NCI-H2196 (cell line): ENCODE results near the gene ADM5.

Experiments
- DNase-seq: peaks from one replicate; lab custom pipeline; 2025; ENCODE audit not compliant: unreplicated experiment; lab: John Stamatoyannopoulos, UW

The ADM5 gene

GRCh38 chr19:49679771-49680413 is 9.5 kb upstream of the ADM5 start:
- no peak for DNase-seq

- DNase-seq, result peak; percentile 90
Observed at GRCh38 chr19:49680421-49681351, 8.7 kb upstream of the ADM5 start.

GRCh38 chr19:49681830-49682229 is 7.6 kb upstream of the ADM5 start:
- DNase-seq, result no peak

- no peak for DNase-seq
Observed at GRCh38 chr19:49682274-49682673, 7.1 kb upstream of the ADM5 start.

- no peak for DNase-seq
Observed at GRCh38 chr19:49683814-49684250, 5.6 kb upstream of the ADM5 start.

GRCh38 chr19:49684251-49684982 is 5.0 kb upstream of the ADM5 start:
- no peak for DNase-seq

GRCh38 chr19:49684983-49685553 is 4.3 kb upstream of the ADM5 start:
- DNase-seq, result no peak

GRCh38 chr19:49685845-49686332 is 3.5 kb upstream of the ADM5 start:
- no peak for DNase-seq

- DNase-seq, result no peak
Observed at GRCh38 chr19:49686503-49687088, 2.8 kb upstream of the ADM5 start.

GRCh38 chr19:49687150-49687549 is 2.2 kb upstream of the ADM5 start:
- no peak for DNase-seq

GRCh38 chr19:49687566-49688316 is 1.7 kb upstream of the ADM5 start:
- no peak for DNase-seq

- no peak for DNase-seq
Observed at GRCh38 chr19:49688531-49689132, 762 bp upstream of the ADM5 start.

- DNase-seq, result no peak
Observed at GRCh38 chr19:49690079-49690655, 773 bp downstream of the ADM5 start.

- DNase-seq, result peak; percentile 93
Observed at GRCh38 chr19:49690656-49691242, 1.4 kb downstream of the ADM5 start, which contains the start of gene CPT1C. Gene CPT1C (plus strand): TSS chr19:49691116. CDS start chr19:49692253, 1,137 bp downstream.

- DNase-seq, result peak; percentile 86
Observed at GRCh38 chr19:49691243-49692146, 2.1 kb downstream of the ADM5 start.

- DNase-seq, result no peak
Observed at GRCh38 chr19:49692147-49692506, 2.7 kb downstream of the ADM5 start.

- DNase-seq, result no peak
Observed at GRCh38 chr19:49696115-49696514, 6.7 kb downstream of the ADM5 start.

GRCh38 chr19:49696865-49697264 is 7.5 kb downstream of the ADM5 start:
- DNase-seq, result no peak
